Mammary epithelial cell (primary cell): ENCODE measurements around the gene MYO1H.

Source experiments
- EZH2 ChIP-seq: IDR thresholded peaks from 2 replicates; pipeline ENCODE4 v1.6.1; 2012; ENCODE audit warnings: low read length, inconsistent platforms, borderline replicate concordance
- TF ChIP-seq, protein P1 (sequence below), 2 donors: IDR thresholded peaks in 1 of 2; conservative IDR thresholded peaks in 1 of 2; 2 replicates each; pipeline ENCODE4 v1.5.1; 2011 to 2012; ENCODE audit warnings: inconsistent platforms in 2 of 2, low read length in 2 of 2, mild to moderate bottlenecking in 2 of 2, control low read depth in 1 of 2, low read depth in 1 of 2; ENCODE audit not compliant: insufficient read depth in 1 of 2; ENCODE audit errors: extremely low read depth in 1 of 2

- TF ChIP-seq, protein P1, sequence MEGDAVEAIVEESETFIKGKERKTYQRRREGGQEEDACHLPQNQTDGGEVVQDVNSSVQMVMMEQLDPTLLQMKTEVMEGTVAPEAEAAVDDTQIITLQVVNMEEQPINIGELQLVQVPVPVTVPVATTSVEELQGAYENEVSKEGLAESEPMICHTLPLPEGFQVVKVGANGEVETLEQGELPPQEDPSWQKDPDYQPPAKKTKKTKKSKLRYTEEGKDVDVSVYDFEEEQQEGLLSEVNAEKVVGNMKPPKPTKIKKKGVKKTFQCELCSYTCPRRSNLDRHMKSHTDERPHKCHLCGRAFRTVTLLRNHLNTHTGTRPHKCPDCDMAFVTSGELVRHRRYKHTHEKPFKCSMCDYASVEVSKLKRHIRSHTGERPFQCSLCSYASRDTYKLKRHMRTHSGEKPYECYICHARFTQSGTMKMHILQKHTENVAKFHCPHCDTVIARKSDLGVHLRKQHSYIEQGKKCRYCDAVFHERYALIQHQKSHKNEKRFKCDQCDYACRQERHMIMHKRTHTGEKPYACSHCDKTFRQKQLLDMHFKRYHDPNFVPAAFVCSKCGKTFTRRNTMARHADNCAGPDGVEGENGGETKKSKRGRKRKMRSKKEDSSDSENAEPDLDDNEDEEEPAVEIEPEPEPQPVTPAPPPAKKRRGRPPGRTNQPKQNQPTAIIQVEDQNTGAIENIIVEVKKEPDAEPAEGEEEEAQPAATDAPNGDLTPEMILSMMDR (conservative IDR thresholded peaks at IDR 0.05 in 1 of 2, IDR thresholded peaks at IDR 0.05 in 1 of 2; ENCODE audit: extremely low read depth in 1 of 2, insufficient read depth in 1 of 2, low read depth in 1 of 2, low read length in 2 of 2), result no peak
- no peak for TF ChIP-seq EZH2
Measured at GRCh38 chr12:109451400-109451799, 103.7 kb downstream of the MYO1H start.
